Measurements from ENCODE around the gene HRH1.

DNA sequence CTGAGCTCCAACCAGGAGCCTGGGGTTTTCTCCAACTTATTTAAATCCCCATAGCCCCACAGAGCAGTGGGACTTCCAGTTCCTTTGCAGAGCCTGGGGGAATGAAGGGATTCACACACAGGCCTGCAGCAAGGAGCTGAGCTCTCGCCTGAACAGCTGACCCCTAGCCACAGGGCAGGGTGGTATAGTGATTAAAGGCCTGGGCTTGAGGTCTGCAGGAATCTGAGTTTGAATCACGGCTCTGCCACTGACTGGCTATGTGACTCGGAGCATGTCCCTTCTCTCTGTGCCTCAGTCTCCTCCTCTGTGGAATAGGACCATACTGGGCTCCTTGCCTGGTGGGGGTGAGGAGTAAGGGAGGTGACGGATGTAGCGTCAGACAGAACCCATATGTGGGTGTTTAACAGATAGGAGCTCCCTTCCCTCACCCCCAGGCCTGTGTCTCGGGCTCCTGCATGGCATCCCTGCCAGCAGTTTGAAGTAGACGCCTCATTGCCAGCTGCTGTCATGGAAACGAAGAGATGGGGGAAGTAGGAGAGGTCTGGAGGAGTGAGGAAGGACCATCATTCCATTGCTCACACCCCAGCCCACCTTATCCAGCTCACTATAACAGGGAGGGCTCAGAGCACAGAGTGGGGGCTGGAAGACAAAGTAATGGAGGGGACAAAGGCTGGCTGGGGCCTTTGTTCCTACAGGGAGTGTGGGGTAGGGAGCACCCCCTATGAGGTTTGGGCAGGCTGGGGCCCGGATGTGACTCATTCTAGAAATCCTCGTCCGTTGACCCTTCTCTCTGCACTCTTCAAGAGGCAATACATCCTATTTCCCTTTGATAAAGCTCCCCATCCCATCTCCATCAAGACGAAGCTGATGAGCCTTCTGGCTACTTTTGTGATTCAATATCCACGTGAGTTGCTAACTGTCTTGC, 14.8 kb downstream of the HRH1 start:
- TF ChIP-seq, protein P1, sequence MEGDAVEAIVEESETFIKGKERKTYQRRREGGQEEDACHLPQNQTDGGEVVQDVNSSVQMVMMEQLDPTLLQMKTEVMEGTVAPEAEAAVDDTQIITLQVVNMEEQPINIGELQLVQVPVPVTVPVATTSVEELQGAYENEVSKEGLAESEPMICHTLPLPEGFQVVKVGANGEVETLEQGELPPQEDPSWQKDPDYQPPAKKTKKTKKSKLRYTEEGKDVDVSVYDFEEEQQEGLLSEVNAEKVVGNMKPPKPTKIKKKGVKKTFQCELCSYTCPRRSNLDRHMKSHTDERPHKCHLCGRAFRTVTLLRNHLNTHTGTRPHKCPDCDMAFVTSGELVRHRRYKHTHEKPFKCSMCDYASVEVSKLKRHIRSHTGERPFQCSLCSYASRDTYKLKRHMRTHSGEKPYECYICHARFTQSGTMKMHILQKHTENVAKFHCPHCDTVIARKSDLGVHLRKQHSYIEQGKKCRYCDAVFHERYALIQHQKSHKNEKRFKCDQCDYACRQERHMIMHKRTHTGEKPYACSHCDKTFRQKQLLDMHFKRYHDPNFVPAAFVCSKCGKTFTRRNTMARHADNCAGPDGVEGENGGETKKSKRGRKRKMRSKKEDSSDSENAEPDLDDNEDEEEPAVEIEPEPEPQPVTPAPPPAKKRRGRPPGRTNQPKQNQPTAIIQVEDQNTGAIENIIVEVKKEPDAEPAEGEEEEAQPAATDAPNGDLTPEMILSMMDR (conservative IDR thresholded peaks at IDR 0.05 in 1 of 2, IDR thresholded peaks at IDR 0.05 in 1 of 2; ENCODE audit: extremely low read depth in 1 of 2, insufficient read depth in 1 of 2, low read depth in 1 of 2, low read length in 2 of 2) = no peak
- TF ChIP-seq EZH2 (IDR thresholded peaks at IDR 0.05; ENCODE audit: borderline replicate concordance, low read length) = no peak
